ENCODE measurements around the gene MRNIP.
A peak's percentile ranks its signal among the peaks of the same experiment; 100 is the strongest.

The MRNIP gene

DNA sequence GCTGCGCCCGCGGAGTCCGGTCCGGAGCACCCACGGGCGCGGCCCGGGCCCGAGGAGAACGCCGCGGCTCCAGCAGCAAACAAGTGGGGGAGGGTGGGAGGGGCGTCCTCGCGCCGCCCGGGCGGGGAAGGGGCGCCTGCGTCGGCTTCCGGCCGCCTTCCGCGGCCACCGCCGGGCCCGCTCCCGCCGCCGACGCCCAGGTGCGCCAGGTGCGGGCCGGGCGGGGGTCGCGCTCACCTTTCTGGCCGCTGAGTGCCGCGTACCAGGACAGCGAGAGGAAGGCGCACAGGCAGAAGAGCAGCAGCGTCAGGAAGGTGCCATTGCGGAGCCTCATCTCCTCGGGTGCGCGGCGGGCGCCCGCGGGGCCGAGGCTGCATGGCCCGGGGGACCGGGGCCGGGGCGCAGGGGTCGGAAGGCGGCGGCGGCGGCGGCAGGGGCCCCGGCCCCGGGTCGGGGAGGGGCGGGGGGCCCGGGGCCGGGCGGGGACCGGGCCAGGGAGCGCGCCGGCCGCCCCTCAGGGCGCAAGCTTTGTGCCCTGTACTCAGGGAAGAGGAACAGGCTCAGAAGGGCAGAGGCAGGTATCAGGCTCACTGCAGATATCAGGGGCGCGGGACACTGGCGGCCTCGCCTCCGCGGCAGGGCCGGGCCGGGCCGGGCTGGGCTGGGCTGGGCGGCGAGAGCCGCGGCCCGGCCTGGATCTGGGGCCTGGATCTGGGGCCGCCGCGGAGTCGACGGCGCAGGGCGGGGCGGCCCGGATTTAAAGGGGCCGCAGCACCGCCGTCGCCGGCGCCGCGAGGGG, 52.2 kb downstream of the MRNIP start, which contains the start of gene MGAT4B:
Gene MGAT4B (minus strand): TSS at position 617 of the 799 bp plus-strand sequence. CDS start 283 bp downstream, at position 334.
- H3K9me3 ChIP-seq (ENCODE audit: control insufficient read depth, insufficient read depth, low read depth, low read length) = no peaks in the 10 kb centered on the region
- peak within 1 kb of the TSS; percentile 87 for H3K4me3 ChIP-seq (ENCODE audit: low read depth, low read length)
- H3K9ac ChIP-seq (ENCODE audit: low read length) = peak within 1 kb of the TSS; percentile 78
- peaks cover 32% of the 10 kb centered on the region for H3K4me1 ChIP-seq (ENCODE audit: control insufficient read depth, insufficient read depth, low read length)
- no peaks in the 10 kb centered on the region for H3K36me3 ChIP-seq (ENCODE audit: control insufficient read depth, insufficient read depth, low read length)
- no peaks in the 10 kb centered on the region for H3K27me3 ChIP-seq (ENCODE audit: control insufficient read depth, insufficient read depth, low read length)
- peak within 1 kb of the TSS; percentile 74; the same call in 1 of the 2 replicates for H3K27ac ChIP-seq (ENCODE audit: low read depth, low read length)

GRCh38 chr5:179805529-179806249, 52.9 kb downstream of the MRNIP start:
- Histone ChIP-seq H3K9ac (ENCODE audit: low read length) (peak overlapping the region; percentile 72), H3K27me3 (ENCODE audit: control insufficient read depth, insufficient read depth, low read length) (no peaks in the 10 kb centered on the region), H3K9me3 (ENCODE audit: control insufficient read depth, insufficient read depth, low read depth, low read length) (no peaks in the 10 kb centered on the region), H3K4me1 (ENCODE audit: control insufficient read depth, insufficient read depth, low read length) (peaks cover 32% of the 10 kb centered on the region), H3K27ac (ENCODE audit: low read depth, low read length) (peak overlapping the region; percentile 74; the same call in 1 of the 2 replicates), H3K36me3 (ENCODE audit: control insufficient read depth, insufficient read depth, low read length) (peaks cover 5% of the 10 kb centered on the region; the same call in 1 of the 2 replicates), H3K4me3 (ENCODE audit: low read depth, low read length) (peak overlapping the region; percentile 87)

- H3K27ac ChIP-seq (ENCODE audit: low read depth, low read length) = no peak overlapping the region
- no peaks in the 10 kb centered on the region for H3K9me3 ChIP-seq (ENCODE audit: control insufficient read depth, insufficient read depth, low read depth, low read length)
- H3K9ac ChIP-seq (ENCODE audit: low read length) = peak overlapping the region; percentile 72
- peaks cover 32% of the 10 kb centered on the region for H3K4me1 ChIP-seq (ENCODE audit: control insufficient read depth, insufficient read depth, low read length)
- H3K27me3 ChIP-seq (ENCODE audit: control insufficient read depth, insufficient read depth, low read length) = no peaks in the 10 kb centered on the region
- peaks cover 9% of the 10 kb centered on the region for H3K36me3 ChIP-seq (ENCODE audit: control insufficient read depth, insufficient read depth, low read length)
- H3K4me3 ChIP-seq (ENCODE audit: low read depth, low read length) = peak overlapping the region; percentile 87
Measured at GRCh38 chr5:179805070-179805528, 53.5 kb downstream of the MRNIP start.

- no peak overlapping the region for H3K27ac ChIP-seq (ENCODE audit: low read depth, low read length)
- H3K27me3 ChIP-seq (ENCODE audit: control insufficient read depth, insufficient read depth, low read length) = no peaks in the 10 kb centered on the region
- peaks cover 32% of the 10 kb centered on the region for H3K4me1 ChIP-seq (ENCODE audit: control insufficient read depth, insufficient read depth, low read length)
- peaks cover 15% of the 10 kb centered on the region for H3K36me3 ChIP-seq (ENCODE audit: control insufficient read depth, insufficient read depth, low read length)
- peak overlapping the region; percentile 87 for H3K4me3 ChIP-seq (ENCODE audit: low read depth, low read length)
- H3K9me3 ChIP-seq (ENCODE audit: control insufficient read depth, insufficient read depth, low read depth, low read length) = no peaks in the 10 kb centered on the region
- H3K9ac ChIP-seq (ENCODE audit: low read length) = peak overlapping the region; percentile 72
Measured at GRCh38 chr5:179804555-179804947, 54.1 kb downstream of the MRNIP start.

DNA sequence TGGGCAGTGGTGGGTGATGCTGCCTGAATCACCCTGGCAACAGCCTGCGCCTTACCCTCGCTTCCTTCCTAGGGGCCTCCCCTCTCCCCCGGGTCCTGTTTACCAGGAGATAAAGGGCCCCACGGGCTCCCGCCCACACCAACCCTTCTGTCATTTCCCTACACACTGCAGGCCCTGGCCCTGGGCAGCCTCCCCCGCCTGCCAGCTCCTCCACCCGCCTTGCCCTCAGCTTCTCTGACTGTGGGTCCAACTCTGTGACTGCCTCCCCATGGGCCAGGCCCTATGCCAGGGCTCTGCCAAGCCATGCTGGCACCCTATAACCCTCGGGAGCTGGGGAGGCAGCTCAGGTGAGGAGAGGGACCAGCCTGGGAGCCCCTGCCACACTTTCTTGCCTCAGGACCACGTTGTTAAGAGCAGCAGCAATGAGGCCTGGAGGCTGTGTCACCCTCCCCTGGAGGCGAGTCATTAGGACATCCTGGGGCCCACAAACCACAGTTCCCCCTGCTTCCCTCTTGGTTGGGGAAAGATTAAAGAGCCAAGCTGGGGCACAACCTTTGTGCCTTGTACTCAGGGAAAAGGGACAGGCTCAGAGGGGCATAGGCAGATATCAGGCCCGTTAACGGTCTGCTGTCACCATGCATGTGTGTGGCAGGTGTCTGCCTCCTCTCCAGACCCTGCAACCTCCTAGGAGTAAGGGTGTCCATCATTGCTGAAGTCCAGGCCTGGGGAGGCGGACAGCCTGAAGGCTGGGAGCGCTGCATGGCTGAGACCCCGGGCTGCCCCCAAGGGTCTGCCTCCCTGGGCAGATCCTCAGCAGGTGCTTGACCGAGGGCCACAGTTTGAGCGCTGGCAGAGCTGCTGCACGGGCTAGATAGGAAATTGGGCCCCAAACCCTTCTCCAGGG, 54.7 kb downstream of the MRNIP start:
- H3K36me3 ChIP-seq (ENCODE audit: control insufficient read depth, insufficient read depth, low read length) = peaks cover 21% of the 10 kb centered on the region
- peaks cover 32% of the 10 kb centered on the region for H3K4me1 ChIP-seq (ENCODE audit: control insufficient read depth, insufficient read depth, low read length)
- H3K27ac ChIP-seq (ENCODE audit: low read depth, low read length) = no peak overlapping the region
- H3K9ac ChIP-seq (ENCODE audit: low read length) = no peak overlapping the region
- H3K9me3 ChIP-seq (ENCODE audit: control insufficient read depth, insufficient read depth, low read depth, low read length) = no peaks in the 10 kb centered on the region
- H3K4me3 ChIP-seq (ENCODE audit: low read depth, low read length) = peak overlapping the region; percentile 8; the same call in 1 of the 2 replicates
- H3K27me3 ChIP-seq (ENCODE audit: control insufficient read depth, insufficient read depth, low read length) = no peaks in the 10 kb centered on the region

GRCh38 chr5:179802950-179803562, 55.6 kb downstream of the MRNIP start:
- H3K9ac ChIP-seq (ENCODE audit: low read length) = no peak overlapping the region
- H3K9me3 ChIP-seq (ENCODE audit: control insufficient read depth, insufficient read depth, low read depth, low read length) = no peaks in the 10 kb centered on the region
- no peak overlapping the region for H3K4me3 ChIP-seq (ENCODE audit: low read depth, low read length)
- H3K36me3 ChIP-seq (ENCODE audit: control insufficient read depth, insufficient read depth, low read length) = peaks cover 30% of the 10 kb centered on the region
- H3K27me3 ChIP-seq (ENCODE audit: control insufficient read depth, insufficient read depth, low read length) = no peaks in the 10 kb centered on the region
- peaks cover 32% of the 10 kb centered on the region for H3K4me1 ChIP-seq (ENCODE audit: control insufficient read depth, insufficient read depth, low read length)
- no peak overlapping the region for H3K27ac ChIP-seq (ENCODE audit: low read depth, low read length)

DNA sequence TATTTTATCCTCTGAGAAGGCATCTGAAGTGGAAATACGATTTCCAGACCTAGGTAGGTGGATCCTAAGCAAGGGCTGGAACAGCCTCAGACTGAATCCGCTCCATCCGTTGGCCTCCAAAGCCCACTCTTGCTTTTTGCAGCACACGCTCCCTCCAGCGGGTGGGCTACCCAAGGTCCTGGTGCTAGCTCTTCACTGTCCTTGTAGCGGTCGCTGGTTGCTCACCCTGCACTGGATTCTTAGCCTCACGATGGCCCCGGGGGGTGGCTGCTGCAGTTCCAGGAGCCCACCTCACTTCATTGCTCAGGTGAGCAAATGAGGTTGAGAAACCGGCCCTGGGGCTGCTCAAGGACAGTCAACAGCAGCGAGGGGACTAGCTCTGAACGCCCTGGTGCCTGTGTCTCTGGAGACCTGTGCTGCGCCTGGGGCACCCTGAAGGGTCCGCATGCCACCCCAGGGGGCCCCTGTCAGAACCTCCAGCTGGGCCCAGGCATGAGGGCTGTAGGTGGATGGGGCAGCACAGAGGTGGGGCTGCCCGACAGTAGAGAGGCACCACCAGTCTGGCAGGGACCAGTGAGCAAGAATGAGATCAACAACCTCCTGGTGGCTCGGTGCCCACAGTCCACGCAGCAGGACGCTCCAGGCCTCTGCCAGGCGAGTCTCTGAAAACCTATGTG, 56.3 kb downstream of the MRNIP start:
- no peaks in the 10 kb centered on the region for H3K27me3 ChIP-seq (ENCODE audit: control insufficient read depth, insufficient read depth, low read length)
- H3K4me1 ChIP-seq (ENCODE audit: control insufficient read depth, insufficient read depth, low read length) = peaks cover 32% of the 10 kb centered on the region
- no peaks in the 10 kb centered on the region for H3K9me3 ChIP-seq (ENCODE audit: control insufficient read depth, insufficient read depth, low read depth, low read length)
- no peak overlapping the region for H3K4me3 ChIP-seq (ENCODE audit: low read depth, low read length)
- no peak overlapping the region for H3K27ac ChIP-seq (ENCODE audit: low read depth, low read length)
- H3K36me3 ChIP-seq (ENCODE audit: control insufficient read depth, insufficient read depth, low read length) = peaks cover 34% of the 10 kb centered on the region
- H3K9ac ChIP-seq (ENCODE audit: low read length) = no peak overlapping the region

DNA sequence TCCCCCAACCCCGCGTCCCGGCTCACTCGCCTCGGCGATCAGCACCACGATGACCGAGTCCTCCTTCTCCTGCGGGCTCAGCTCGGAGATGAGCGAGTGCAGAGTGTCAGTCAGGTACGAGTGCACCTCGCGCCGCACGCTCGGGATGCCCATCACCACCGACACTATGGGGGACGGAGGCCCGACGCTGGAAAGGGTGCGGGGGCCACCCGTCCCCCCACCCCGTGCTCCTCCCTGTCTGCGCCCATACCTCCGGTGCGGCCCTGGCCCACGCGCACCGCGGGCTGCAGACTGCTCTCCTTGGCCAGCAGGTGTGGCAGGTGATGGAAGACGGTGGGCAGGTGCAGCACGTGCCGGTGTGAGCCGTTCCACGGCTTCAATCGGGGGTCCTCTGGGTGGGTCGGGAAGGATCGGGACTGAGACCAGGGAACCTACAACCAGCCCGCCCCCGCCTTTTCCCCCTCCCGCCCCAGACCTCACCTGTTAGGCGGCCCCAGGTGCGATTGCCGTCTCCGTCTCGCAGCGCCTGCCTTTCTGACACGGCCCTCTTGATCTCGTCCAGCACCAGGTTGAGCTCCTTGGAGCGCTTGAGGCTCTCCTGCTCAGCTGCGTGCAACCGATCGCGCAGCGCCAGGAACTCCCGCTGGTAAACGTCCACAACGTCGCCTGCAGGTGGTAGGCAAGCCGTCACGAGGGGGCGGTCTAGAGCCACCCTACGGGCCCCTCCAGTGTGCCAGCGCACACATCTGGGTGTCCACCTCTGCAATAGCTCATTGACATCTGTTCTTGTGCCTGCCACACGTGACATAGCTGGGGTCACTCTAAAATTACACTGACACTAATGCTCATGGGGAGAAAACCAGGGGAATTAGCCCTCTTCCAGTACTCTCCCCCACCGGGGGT, 57.1 kb downstream of the MRNIP start:
- peaks cover 32% of the 10 kb centered on the region for H3K4me1 ChIP-seq (ENCODE audit: control insufficient read depth, insufficient read depth, low read length)

DNA sequence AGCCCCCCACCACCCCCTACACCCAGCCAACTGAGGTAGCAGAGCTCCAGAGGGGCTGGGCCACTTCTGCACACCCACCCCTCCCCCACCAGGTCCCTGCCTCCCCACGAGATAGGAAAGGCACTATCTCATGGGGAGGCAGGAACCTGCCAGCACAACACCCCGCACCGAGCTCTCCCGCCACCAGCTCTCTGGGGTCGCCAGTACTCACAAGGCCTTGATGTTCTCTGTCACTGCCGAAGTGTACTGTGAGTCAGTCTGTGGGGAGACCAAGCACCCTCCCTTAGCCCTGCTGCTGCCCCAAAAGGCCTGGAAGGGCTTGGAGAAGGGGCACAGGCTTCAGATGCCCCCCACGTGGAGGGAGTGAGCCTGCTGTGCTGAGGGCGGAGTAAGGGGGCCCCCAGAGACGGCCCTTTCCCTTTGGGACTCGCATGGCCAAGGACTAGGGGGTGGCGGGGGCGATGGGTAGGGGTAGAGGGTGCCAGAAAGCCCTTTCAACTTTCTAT, 57.9 kb downstream of the MRNIP start:
- Histone ChIP-seq H3K4me3 (ENCODE audit: low read depth, low read length) (no peak overlapping the region), H3K9me3 (ENCODE audit: control insufficient read depth, insufficient read depth, low read depth, low read length) (no peaks in the 10 kb centered on the region), H3K4me1 (ENCODE audit: control insufficient read depth, insufficient read depth, low read length) (peaks cover 32% of the 10 kb centered on the region), H3K27ac (ENCODE audit: low read depth, low read length) (no peak overlapping the region), H3K36me3 (ENCODE audit: control insufficient read depth, insufficient read depth, low read length) (peaks cover 39% of the 10 kb centered on the region), H3K27me3 (ENCODE audit: control insufficient read depth, insufficient read depth, low read length) (no peaks in the 10 kb centered on the region), H3K9ac (ENCODE audit: low read length) (no peak overlapping the region)

More for the DNA sequence above, 57.1 kb downstream of the MRNIP start:
- Histone ChIP-seq H3K27ac (ENCODE audit: low read depth, low read length) (no peak overlapping the region), H3K9me3 (ENCODE audit: control insufficient read depth, insufficient read depth, low read depth, low read length) (no peaks in the 10 kb centered on the region), H3K9ac (ENCODE audit: low read length) (no peak overlapping the region), H3K27me3 (ENCODE audit: control insufficient read depth, insufficient read depth, low read length) (no peaks in the 10 kb centered on the region), H3K4me3 (ENCODE audit: low read depth, low read length) (no peak overlapping the region), H3K36me3 (ENCODE audit: control insufficient read depth, insufficient read depth, low read length) (peaks cover 39% of the 10 kb centered on the region)

All from HUES6 (cell line).